Measurements from ENCODE around the gene ZNF18.

DNA sequence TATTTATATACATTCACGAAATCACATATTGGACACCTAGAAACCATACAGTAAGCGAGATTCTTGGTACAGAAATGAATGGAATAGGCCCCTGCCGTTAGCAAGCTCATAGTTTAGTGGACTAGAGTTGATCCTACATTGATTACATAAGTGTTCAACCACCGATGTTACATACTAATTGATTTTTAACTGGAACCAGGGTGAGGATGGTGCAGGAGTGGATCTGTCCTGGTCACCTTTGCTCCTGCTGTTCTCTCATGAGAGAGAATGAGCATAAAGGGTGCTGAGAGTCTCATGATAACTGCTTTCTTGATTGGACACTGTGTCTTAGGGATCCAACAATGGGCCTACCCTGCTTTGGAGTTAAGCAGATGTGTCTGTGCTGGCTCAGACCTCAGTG is 37.3 kb upstream of the ZNF18 start:
- TF ChIP-seq ZNF70 (CRISPR knock-in tag; IDR thresholded peaks at IDR 0.05) (no peak), ZFP3 (CRISPR knock-in tag; IDR thresholded peaks at IDR 0.05) (no peak), PPARA (CRISPR knock-in tag; IDR thresholded peaks at IDR 0.05; ENCODE audit: borderline replicate concordance) (no peak), SNAI2 (CRISPR knock-in tag; IDR thresholded peaks at IDR 0.05) (no peak), ZNF8 (CRISPR knock-in tag; IDR thresholded peaks at IDR 0.05) (no peak), ZNF565 (CRISPR knock-in tag; conservative IDR thresholded peaks at IDR 0.05; ENCODE audit: low read depth) (no peak), RARB (CRISPR knock-in tag; IDR thresholded peaks at IDR 0.05) (no peak), BACH2 (CRISPR knock-in tag; IDR thresholded peaks at IDR 0.05; ENCODE audit: borderline replicate concordance) (no peak), OSR1 (CRISPR knock-in tag; IDR thresholded peaks at IDR 0.05) (no peak), CSDC2 (CRISPR knock-in tag; IDR thresholded peaks at IDR 0.05) (no peak), ARNTL (CRISPR knock-in tag; IDR thresholded peaks at IDR 0.05; ENCODE audit: borderline replicate concordance, low read depth) (no peak)
- TF ChIP-seq, protein P1, sequence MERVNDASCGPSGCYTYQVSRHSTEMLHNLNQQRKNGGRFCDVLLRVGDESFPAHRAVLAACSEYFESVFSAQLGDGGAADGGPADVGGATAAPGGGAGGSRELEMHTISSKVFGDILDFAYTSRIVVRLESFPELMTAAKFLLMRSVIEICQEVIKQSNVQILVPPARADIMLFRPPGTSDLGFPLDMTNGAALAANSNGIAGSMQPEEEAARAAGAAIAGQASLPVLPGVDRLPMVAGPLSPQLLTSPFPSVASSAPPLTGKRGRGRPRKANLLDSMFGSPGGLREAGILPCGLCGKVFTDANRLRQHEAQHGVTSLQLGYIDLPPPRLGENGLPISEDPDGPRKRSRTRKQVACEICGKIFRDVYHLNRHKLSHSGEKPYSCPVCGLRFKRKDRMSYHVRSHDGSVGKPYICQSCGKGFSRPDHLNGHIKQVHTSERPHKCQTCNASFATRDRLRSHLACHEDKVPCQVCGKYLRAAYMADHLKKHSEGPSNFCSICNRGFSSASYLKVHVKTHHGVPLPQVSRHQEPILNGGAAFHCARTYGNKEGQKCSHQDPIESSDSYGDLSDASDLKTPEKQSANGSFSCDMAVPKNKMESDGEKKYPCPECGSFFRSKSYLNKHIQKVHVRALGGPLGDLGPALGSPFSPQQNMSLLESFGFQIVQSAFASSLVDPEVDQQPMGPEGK (CRISPR knock-in tag; IDR thresholded peaks at IDR 0.05; ENCODE audit: borderline replicate concordance): no peak
- TF ChIP-seq, protein P2, sequence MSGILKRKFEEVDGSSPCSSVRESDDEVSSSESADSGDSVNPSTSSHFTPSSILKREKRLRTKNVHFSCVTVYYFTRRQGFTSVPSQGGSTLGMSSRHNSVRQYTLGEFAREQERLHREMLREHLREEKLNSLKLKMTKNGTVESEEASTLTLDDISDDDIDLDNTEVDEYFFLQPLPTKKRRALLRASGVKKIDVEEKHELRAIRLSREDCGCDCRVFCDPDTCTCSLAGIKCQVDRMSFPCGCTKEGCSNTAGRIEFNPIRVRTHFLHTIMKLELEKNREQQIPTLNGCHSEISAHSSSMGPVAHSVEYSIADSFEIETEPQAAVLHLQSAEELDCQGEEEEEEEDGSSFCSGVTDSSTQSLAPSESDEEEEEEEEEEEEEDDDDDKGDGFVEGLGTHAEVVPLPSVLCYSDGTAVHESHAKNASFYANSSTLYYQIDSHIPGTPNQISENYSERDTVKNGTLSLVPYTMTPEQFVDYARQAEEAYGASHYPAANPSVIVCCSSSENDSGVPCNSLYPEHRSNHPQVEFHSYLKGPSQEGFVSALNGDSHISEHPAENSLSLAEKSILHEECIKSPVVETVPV (CRISPR knock-in tag; IDR thresholded peaks at IDR 0.05): no peak
